Thyroid gland (tissue), 4 donors: ENCODE data around the gene ARHGAP10.

Experiments used
- CTCF ChIP-seq, 6 experiments: fragments of 200-600 bp in 3 of 6; fragments of 450-650 bp in 3 of 6; sonication (generic) in 3 of 6; IDR thresholded peaks; one replicate each; pipeline ENCODE4 v1.5.1; 2016 to 2019; ENCODE audit warnings: antibody characterized with exemption in 6 of 6, mild to moderate bottlenecking in 2 of 6, inconsistent platforms in 1 of 6, moderate library complexity in 1 of 6
- POLR2A ChIP-seq, 2 donors: fragments of 450-650 bp; IDR thresholded peaks; one replicate each; pipeline ENCODE4 v1.6.1; 2017; ENCODE audit warnings: antibody characterized with exemption in 2 of 2, mild to moderate bottlenecking in 2 of 2, moderate library complexity in 1 of 2

DNA sequence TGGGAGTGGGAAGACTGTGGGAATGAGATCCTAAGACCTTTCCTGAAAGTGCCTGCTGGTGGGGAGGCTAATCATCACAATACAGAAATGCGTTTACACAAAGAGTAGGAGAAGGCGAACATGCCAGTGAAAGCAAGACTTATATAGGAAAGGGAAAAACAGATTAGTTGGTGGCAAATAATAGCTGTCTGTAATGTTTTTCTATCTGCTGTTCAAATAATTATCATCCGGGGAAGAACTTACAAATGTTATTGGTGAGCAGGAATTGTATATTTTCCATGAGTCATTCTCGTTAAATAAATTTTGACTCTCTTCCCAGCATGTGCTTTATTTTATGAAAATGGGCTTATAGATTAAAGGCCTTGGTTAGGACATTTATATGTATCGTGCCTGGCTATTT lies 196.5 kb downstream of the ARHGAP10 start:
- TF ChIP-seq POLR2A (IDR thresholded peaks at IDR 0.05) (no peak), CTCF (IDR thresholded peaks at IDR 0.05) (no peak)
